ENCODE results near the gene CNTNAP1. TPM values are rescaled to one million over a fixed set of nuclear protein-coding genes. Genes with fewer than 3 reads are reported as not detected.

CNTNAP1 gene
- total RNA-seq, 1 experiment from 2014 or later = 7.7 TPM

DNA sequence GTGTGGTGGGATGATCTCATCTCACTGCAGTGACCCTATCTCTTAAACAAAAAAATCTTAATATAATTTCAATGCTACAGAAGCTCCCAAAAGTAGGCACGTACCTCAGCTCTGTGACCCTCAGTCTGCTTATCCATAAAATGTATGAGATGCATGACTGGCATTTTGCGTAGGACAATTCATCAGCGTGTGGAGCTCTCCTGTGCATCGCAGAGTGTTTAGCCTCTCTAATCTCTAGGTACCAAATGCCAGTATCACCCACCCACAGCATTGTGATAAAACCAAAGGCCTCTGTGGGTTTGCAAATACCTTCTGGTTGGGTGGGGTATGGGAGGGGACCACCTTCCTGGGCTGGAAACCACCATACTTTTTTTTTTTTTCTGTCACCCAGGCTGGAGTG, 42.2 kb upstream of the CNTNAP1 start:
- H3K79me1 ChIP-seq (ENCODE audit: insufficient read depth, low read depth, low read length, poor library complexity, severe bottlenecking) = no peaks in the 10 kb centered on the region
- TF ChIP-seq, protein P1, sequence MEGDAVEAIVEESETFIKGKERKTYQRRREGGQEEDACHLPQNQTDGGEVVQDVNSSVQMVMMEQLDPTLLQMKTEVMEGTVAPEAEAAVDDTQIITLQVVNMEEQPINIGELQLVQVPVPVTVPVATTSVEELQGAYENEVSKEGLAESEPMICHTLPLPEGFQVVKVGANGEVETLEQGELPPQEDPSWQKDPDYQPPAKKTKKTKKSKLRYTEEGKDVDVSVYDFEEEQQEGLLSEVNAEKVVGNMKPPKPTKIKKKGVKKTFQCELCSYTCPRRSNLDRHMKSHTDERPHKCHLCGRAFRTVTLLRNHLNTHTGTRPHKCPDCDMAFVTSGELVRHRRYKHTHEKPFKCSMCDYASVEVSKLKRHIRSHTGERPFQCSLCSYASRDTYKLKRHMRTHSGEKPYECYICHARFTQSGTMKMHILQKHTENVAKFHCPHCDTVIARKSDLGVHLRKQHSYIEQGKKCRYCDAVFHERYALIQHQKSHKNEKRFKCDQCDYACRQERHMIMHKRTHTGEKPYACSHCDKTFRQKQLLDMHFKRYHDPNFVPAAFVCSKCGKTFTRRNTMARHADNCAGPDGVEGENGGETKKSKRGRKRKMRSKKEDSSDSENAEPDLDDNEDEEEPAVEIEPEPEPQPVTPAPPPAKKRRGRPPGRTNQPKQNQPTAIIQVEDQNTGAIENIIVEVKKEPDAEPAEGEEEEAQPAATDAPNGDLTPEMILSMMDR (conservative IDR thresholded peaks at IDR 0.05) = no peak
- no peak overlapping the region for H2BK20ac ChIP-seq (ENCODE audit: low read depth, low read length, poor library complexity, severe bottlenecking)
- no peak overlapping the region for H2BK15ac ChIP-seq (ENCODE audit: low read depth, low read length)
- H4K8ac ChIP-seq (replicated peaks; ENCODE audit: insufficient read length, low read depth, low read length) = no peak overlapping the region
- H2BK120ac ChIP-seq (ENCODE audit: low read depth, low read length, poor library complexity, severe bottlenecking) = no peak overlapping the region
- WGBS (ENCODE audit: extremely low coverage, insufficient read length, low lambda C conversion rate) = no CpG with 5 or more reads among the region's 4 CpGs
- no peak overlapping the region for H2AFZ ChIP-seq (ENCODE audit: low read length)
- H3K27ac Mint-ChIP-seq = no peak overlapping the region
- no peaks in the 10 kb centered on the region for H3K79me2 ChIP-seq (ENCODE audit: insufficient read depth, low read length)
- H3K9me3 ChIP-seq (ENCODE audit: control insufficient read depth, low read depth, low read length) = no peaks in the 10 kb centered on the region
- no peak overlapping the region for H3K4me2 ChIP-seq (ENCODE audit: insufficient read depth, insufficient read length, low read length)
- no peak overlapping the region for H3K27ac ChIP-seq (ENCODE audit: insufficient read length, low read depth, low read length)
- H2BK5ac ChIP-seq (ENCODE audit: insufficient read length, low read length) = no peak overlapping the region
- H3K9ac ChIP-seq (ENCODE audit: extremely low read depth, insufficient read length, low read length) = no peak overlapping the region
- H3K23me2 ChIP-seq (ENCODE audit: insufficient read length, low read depth, low read length, poor library complexity, severe bottlenecking) = no peaks in the 10 kb centered on the region
- no peak overlapping the region for H3K56ac ChIP-seq (ENCODE audit: insufficient read length, low read depth, low read length)
- H4K20me1 ChIP-seq (ENCODE audit: control insufficient read depth, insufficient read depth, insufficient read length) = no peaks in the 10 kb centered on the region
- peaks cover 3% of the 10 kb centered on the region; the same call in 1 of the 2 replicates for H3K27me3 Mint-ChIP-seq (ENCODE audit: low read depth)
- no peak overlapping the region for H3K23ac ChIP-seq (ENCODE audit: insufficient read length, low read depth, low read length)
- no peaks in the 10 kb centered on the region for H3K27me3 ChIP-seq (ENCODE audit: insufficient read depth, low read length)
- H3K14ac ChIP-seq (ENCODE audit: insufficient read depth, low read length) = no peak overlapping the region
- no peak overlapping the region for H4K5ac ChIP-seq (ENCODE audit: insufficient read length, low read depth, low read length)
- H3T11ph ChIP-seq (ENCODE audit: low read length) = no peak overlapping the region
- H2AK5ac ChIP-seq (ENCODE audit: insufficient read length, low read length) = no peak overlapping the region
- H3K4me3 Mint-ChIP-seq = no peak overlapping the region
- H3K4me1 ChIP-seq (ENCODE audit: insufficient read depth, low read length) = no peaks in the 10 kb centered on the region
- no peaks in the 10 kb centered on the region for H3K36me3 Mint-ChIP-seq (ENCODE audit: insufficient read depth in 1 of 3, low read depth in 3 of 3)
- H4K91ac ChIP-seq (ENCODE audit: insufficient read length, low read depth, low read length) = no peak overlapping the region
- no peak overlapping the region for H2BK12ac ChIP-seq (ENCODE audit: insufficient read length, low read depth, low read length)
- no peak for DNase-seq
- no peak overlapping the region for H3K4ac ChIP-seq (ENCODE audit: low read depth, low read length)
- no peaks in the 10 kb centered on the region for H3K9me3 Mint-ChIP-seq
- no peak overlapping the region for H3K18ac ChIP-seq (ENCODE audit: insufficient read length, low read depth, low read length)
- peaks cover 8 to 9% of the 10 kb centered on the region in 2 experiments for H3K4me1 Mint-ChIP-seq

Measured in H9 (cell line).